ENCODE measurements around the gene CTH.
"Not testable (repeated sequence)": the region's sequence is repeated elsewhere in the genome, so short reads cannot be mapped to it uniquely, and the experiment has no call there.

CTH gene

DNA sequence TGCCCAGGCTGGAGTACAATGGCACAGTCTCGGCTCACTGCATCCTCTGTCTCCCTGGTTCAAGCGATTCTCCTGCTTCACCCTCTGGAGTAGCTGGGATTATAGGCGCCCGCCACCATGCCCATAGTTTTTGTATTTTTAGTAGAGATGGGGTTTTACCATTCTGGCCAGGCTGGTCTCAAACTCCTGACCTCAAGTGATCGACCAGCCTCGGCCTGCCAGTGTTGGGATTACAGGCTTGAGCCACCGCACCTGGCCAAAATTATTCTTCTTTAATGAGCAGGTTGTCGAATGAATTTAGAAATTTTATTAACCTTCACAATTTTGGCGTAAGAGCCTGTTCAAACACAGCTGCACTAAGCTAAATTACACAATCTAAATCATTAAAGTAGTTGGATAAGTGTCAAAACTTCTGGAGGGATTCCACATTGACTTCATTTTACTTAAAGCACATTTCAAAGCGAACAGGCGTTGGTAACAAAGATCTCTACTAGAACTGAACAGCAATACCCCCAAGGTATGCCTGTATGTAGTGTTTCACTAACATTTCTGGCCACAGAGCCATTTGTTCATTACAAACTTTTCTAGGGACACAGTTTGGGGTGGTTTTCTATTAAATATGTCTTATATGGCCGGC, 5.2 kb upstream of the CTH start:
- H3K36me3 ChIP-seq (ENCODE audit: insufficient read depth, low read length) = no peaks in the 10 kb centered on the region
- H3K27ac ChIP-seq (ENCODE audit: low read depth, low read length) = no peak overlapping the region
- H3K4me1 ChIP-seq (ENCODE audit: control insufficient read depth, insufficient read depth, low read length, unreplicated experiment) = peaks cover 7% of the 10 kb centered on the region
- no peaks in the 10 kb centered on the region for H3K79me2 ChIP-seq (ENCODE audit: control insufficient read depth, insufficient read depth, low read length, unreplicated experiment)
- no peak overlapping the region for H2AFZ ChIP-seq (ENCODE audit: low read length, unreplicated experiment)
- H3K27me3 ChIP-seq (ENCODE audit: insufficient read depth, low read length) = no peaks in the 10 kb centered on the region
- H3K4me3 ChIP-seq (ENCODE audit: low read depth, low read length) = no peak overlapping the region

DNA sequence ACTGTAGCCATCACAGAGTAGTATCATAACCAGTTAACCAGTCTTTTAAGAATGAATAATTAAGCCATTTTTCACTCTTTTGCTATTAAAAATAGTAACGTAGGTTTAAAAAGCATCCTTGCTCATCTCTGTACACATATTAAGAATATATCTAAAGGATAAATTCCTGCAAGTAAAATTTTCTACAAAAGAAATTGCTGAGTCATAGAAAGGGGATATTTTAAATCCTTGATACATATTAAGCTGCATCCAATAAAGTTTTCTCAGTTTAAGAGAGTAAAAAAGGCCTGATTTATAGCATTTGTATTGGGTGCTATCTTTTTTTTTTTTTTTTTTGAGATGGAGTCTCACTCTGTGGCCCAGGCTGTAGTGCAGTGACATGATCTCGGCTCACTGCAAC, 1.9 kb upstream of the CTH start:
- no peak overlapping the region for H2AFZ ChIP-seq (ENCODE audit: low read length, unreplicated experiment)
- no peak overlapping the region for H3K4me3 ChIP-seq (ENCODE audit: low read depth, low read length)
- no peak overlapping the region for H3K27ac ChIP-seq (ENCODE audit: low read depth, low read length)
- no peaks in the 10 kb centered on the region for H3K27me3 ChIP-seq (ENCODE audit: insufficient read depth, low read length)
- peaks cover 7% of the 10 kb centered on the region for H3K4me1 ChIP-seq (ENCODE audit: control insufficient read depth, insufficient read depth, low read length, unreplicated experiment)
- no peaks in the 10 kb centered on the region for H3K36me3 ChIP-seq (ENCODE audit: insufficient read depth, low read length)
- no peaks in the 10 kb centered on the region for H3K79me2 ChIP-seq (ENCODE audit: control insufficient read depth, insufficient read depth, low read length, unreplicated experiment)

DNA sequence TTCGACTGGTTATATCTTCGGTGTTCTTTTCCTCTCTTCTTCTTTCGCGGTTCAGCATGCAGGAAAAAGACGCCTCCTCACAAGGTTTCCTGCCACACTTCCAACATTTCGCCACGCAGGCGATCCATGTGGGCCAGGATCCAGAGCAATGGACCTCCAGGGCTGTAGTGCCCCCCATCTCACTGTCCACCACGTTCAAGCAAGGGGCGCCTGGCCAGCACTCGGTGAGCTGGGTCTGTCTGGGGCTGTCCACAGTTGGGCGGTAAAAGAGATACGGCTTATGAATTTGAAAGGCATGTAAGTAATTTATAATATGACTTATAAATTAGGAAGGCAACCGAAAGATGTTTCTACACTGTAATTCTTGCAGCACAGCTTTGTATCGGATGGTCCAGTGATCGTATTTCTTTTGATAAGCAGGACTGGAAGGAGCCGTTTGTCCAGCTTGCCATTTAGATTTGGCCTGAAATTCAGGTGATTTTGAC, 334 bp downstream of the CTH start:
- Histone ChIP-seq H3K27me3 (ENCODE audit: insufficient read depth, low read length) (no peaks in the 10 kb centered on the region), H3K4me1 (ENCODE audit: control insufficient read depth, insufficient read depth, low read length, unreplicated experiment) (peaks cover 4% of the 10 kb centered on the region), H3K36me3 (ENCODE audit: insufficient read depth, low read length) (no peaks in the 10 kb centered on the region), H3K79me2 (ENCODE audit: control insufficient read depth, insufficient read depth, low read length, unreplicated experiment) (no peaks in the 10 kb centered on the region), H2AFZ (ENCODE audit: low read length, unreplicated experiment) (peak overlapping the region; percentile 95), H3K27ac (ENCODE audit: low read depth, low read length) (peak overlapping the region; percentile 85), H3K4me3 (ENCODE audit: low read depth, low read length) (peak overlapping the region; percentile 99)

DNA sequence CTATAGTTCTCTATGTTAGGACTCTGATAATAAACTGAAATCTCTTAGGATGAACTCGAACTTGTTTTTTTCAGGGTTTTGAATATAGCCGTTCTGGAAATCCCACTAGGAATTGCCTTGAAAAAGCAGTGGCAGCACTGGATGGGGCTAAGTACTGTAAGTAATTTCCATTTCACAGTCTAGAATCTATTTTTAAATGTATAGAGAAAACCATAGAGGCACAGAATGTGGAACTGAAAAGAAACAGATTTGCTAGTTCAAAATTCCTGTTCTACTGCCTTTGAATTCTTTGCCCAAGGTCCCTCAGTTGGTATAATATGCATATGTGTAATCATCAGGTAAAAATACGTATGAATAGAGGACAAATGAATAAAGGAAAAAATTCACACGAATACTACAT, 4.8 kb downstream of the CTH start:
- H3K4me1 ChIP-seq (ENCODE audit: control insufficient read depth, insufficient read depth, low read length, unreplicated experiment) = no peaks in the 10 kb centered on the region
- H2AFZ ChIP-seq (ENCODE audit: low read length, unreplicated experiment) = no peak overlapping the region
- no peaks in the 10 kb centered on the region for H3K79me2 ChIP-seq (ENCODE audit: control insufficient read depth, insufficient read depth, low read length, unreplicated experiment)
- no peaks in the 10 kb centered on the region for H3K36me3 ChIP-seq (ENCODE audit: insufficient read depth, low read length)
- H3K27me3 ChIP-seq (ENCODE audit: insufficient read depth, low read length) = no peaks in the 10 kb centered on the region
- no peak overlapping the region for H3K4me3 ChIP-seq (ENCODE audit: low read depth, low read length)
- H3K27ac ChIP-seq (ENCODE audit: low read depth, low read length) = no peak overlapping the region

DNA sequence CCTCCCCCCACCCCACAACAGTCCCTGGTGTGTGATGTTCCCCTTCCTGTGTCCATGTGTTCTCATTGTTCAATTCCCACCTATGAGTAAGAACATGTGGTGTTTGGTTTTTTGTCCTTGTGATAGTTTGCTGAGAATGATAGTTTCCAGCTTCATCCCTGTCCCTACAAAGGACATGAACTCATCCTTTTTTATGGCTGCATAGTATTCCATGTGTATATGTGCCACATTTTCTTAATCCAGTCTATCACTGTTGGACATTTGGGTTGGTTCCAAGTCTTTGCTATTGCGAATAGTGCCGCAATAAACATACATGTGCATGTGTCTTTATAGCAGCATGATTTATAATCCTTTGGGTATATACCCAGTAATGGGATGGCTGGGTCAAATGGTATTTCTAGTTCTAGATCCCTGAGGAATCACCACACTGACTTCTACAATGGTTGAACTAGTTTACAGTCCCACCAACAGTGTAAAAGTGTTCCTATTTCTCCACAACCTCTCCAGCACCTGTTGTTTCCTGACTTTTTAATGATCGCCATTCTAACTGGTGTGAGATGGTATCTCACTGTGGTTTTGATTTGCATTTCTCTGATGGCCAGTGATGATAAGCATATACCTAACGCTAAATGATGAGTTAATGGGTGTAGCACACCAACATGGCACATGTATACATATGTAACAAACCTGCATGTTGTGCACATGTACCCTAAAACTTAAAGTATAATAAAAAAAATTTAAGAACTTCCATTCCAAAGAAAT, 8.1 kb downstream of the CTH start:
- not testable (repeated sequence) for H3K4me3 ChIP-seq (ENCODE audit: low read depth, low read length); H3K27me3 ChIP-seq (ENCODE audit: insufficient read depth, low read length); H3K36me3 ChIP-seq (ENCODE audit: insufficient read depth, low read length); H3K27ac ChIP-seq (ENCODE audit: low read depth, low read length); H3K4me1 ChIP-seq (ENCODE audit: control insufficient read depth, insufficient read depth, low read length, unreplicated experiment); H3K79me2 ChIP-seq (ENCODE audit: control insufficient read depth, insufficient read depth, low read length, unreplicated experiment); H2AFZ ChIP-seq (ENCODE audit: low read length, unreplicated experiment)

DNA sequence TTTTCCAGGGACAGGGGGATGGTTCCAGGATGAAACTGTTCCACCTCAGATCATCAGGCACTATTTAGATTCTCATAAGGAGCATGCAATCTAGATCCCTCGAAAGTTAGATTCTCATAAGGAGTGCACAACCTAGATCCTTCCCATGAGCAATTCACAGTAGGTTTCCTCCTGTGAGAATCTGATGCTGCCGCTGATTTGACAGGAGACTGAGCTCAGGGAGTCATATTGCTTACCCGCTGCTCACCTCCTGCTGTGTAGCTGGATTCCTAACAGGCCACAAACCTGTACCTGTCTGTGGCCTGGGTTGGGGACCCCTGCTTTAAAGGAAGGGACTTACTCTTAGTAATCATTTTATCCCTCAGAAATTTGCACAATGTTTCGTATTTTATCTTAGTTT, 9.3 kb downstream of the CTH start:
- Histone ChIP-seq H3K4me1 (ENCODE audit: control insufficient read depth, insufficient read depth, low read length, unreplicated experiment) (no peaks in the 10 kb centered on the region), H3K27me3 (ENCODE audit: insufficient read depth, low read length) (no peaks in the 10 kb centered on the region), H3K36me3 (ENCODE audit: insufficient read depth, low read length) (peaks cover 4% of the 10 kb centered on the region; the same call in 1 of the 2 replicates), H3K27ac (ENCODE audit: low read depth, low read length) (no peak overlapping the region), H3K4me3 (ENCODE audit: low read depth, low read length) (no peak overlapping the region), H3K79me2 (ENCODE audit: control insufficient read depth, insufficient read depth, low read length, unreplicated experiment) (no peaks in the 10 kb centered on the region), H2AFZ (ENCODE audit: low read length, unreplicated experiment) (no peak overlapping the region)

DNA sequence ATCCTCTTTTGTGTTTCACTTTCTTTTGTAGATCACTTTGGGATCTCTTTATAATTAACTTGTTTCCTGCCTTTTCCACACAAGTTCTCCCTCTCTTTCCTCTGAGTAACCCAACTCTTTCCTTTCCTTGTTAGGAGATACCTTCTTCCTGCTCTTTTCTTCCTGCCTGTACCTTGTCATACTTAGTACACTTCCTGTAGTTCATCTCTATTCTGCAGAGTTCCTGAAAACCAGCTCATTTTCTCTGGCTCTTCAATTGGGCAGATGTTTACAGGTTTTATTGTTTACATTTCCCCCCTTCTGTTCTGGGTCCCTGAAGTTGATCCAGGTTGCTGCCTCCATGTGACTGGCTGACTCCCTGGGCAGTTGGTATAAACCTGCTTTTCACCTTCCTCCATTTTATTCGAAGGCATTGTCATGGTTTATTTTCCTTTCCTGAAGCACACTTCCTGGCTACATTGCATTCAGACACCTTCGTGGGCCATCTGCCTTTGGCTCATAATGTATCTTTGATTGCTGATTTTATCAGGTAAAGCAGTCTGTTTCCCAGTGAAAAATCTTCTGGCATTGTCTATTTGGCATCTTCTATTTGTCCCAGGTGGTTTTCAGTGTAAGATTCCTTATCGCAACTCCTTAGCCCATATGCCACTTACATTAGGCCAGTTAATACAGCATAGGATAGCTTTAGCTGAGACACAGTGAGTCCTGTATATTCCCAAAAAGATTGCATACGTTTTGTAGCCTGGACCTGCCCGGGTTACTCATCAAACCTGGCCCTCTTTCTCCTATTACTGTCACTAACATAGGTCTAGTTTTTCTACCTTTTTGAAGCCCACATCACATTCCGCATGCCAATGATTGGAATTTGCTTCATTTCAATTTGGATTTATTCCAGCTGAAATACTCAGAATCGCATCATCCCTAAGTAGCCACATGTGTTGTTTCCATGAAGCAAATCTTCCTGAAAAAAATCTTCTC, 15.4 kb downstream of the CTH start:
- H3K36me3 ChIP-seq (ENCODE audit: insufficient read depth, low read length) = peaks cover 4% of the 10 kb centered on the region; the same call in 1 of the 2 replicates
- H3K4me3 ChIP-seq (ENCODE audit: low read depth, low read length) = no peak overlapping the region
- no peak overlapping the region for H2AFZ ChIP-seq (ENCODE audit: low read length, unreplicated experiment)
- H3K27ac ChIP-seq (ENCODE audit: low read depth, low read length) = no peak overlapping the region
- H3K4me1 ChIP-seq (ENCODE audit: control insufficient read depth, insufficient read depth, low read length, unreplicated experiment) = peaks cover 3% of the 10 kb centered on the region
- no peaks in the 10 kb centered on the region for H3K79me2 ChIP-seq (ENCODE audit: control insufficient read depth, insufficient read depth, low read length, unreplicated experiment)
- H3K27me3 ChIP-seq (ENCODE audit: insufficient read depth, low read length) = no peaks in the 10 kb centered on the region

DNA sequence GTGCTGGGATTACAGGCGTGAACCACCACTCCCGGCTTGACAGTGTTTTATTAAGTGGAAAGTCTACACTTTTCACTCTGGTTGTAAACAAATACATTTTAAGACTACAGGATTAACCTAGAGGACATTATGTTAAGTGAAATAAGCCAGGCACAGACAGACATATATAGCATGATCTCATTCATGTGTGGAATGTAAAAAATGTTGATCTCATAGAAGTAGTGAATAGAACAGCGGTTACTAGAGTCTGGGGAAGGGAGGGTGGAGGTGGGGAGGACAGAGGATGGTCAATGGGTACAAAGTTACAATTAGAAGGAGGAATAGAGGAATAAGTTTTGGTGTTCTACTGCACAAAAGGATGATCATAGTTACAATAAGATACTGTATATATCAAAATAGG, 16.9 kb downstream of the CTH start:
- H3K36me3 ChIP-seq (ENCODE audit: insufficient read depth, low read length) = peaks cover 4% of the 10 kb centered on the region; the same call in 1 of the 2 replicates
- H3K27me3 ChIP-seq (ENCODE audit: insufficient read depth, low read length) = no peaks in the 10 kb centered on the region
- peaks cover 3% of the 10 kb centered on the region for H3K4me1 ChIP-seq (ENCODE audit: control insufficient read depth, insufficient read depth, low read length, unreplicated experiment)
- no peaks in the 10 kb centered on the region for H3K79me2 ChIP-seq (ENCODE audit: control insufficient read depth, insufficient read depth, low read length, unreplicated experiment)
- H3K27ac ChIP-seq (ENCODE audit: low read depth, low read length) = no peak overlapping the region
- no peak overlapping the region for H3K4me3 ChIP-seq (ENCODE audit: low read depth, low read length)
- no peak overlapping the region for H2AFZ ChIP-seq (ENCODE audit: low read length, unreplicated experiment)

DNA sequence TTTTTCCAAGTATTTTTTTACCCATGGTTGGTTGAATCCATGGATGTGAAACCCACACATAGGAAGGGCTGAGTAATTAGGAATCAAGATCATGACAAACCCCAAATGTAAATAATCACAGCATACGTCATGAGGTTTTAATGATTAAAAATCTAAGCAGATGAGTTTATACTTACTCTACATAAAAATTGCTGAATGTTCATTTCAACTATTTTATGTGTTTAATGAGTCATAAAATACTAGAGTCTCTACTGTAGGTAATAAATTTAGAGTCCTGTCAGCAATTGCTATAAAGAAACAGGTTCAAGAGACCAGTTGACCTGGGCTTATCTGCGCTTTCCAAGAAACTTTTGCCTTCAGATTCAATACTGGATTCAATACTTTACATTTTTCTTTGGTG, 18.2 kb downstream of the CTH start:
- Histone ChIP-seq H2AFZ (ENCODE audit: low read length, unreplicated experiment) (no peak overlapping the region), H3K79me2 (ENCODE audit: control insufficient read depth, insufficient read depth, low read length, unreplicated experiment) (no peaks in the 10 kb centered on the region), H3K27me3 (ENCODE audit: insufficient read depth, low read length) (no peaks in the 10 kb centered on the region), H3K4me3 (ENCODE audit: low read depth, low read length) (no peak overlapping the region), H3K27ac (ENCODE audit: low read depth, low read length) (no peak overlapping the region), H3K36me3 (ENCODE audit: insufficient read depth, low read length) (0 out of 2 replicates have a peak, but pooled peaks cover under 1% of the 10 kb centered on the region), H3K4me1 (ENCODE audit: control insufficient read depth, insufficient read depth, low read length, unreplicated experiment) (peaks cover 3% of the 10 kb centered on the region)

DNA sequence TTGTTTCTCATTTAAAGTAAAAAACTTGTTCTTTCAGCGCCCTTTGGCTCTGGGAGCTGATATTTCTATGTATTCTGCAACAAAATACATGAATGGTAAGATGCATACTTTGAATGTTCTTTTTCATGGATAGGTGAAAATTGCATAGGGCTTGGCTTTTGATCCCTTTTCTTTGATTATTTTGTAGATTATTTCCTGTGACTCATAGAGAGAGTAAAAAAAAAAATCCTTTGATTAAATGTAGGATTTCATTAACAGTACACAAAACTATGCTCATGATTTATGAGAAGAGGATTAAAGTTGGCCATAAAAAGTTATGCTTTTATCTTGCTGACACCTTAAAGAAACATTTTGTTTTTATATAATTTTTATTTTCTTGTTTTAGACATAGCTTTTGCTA, 18.7 kb downstream of the CTH start:
- Histone ChIP-seq H3K79me2 (ENCODE audit: control insufficient read depth, insufficient read depth, low read length, unreplicated experiment) (no peaks in the 10 kb centered on the region), H3K4me3 (ENCODE audit: low read depth, low read length) (no peak overlapping the region), H3K27me3 (ENCODE audit: insufficient read depth, low read length) (no peaks in the 10 kb centered on the region), H3K36me3 (ENCODE audit: insufficient read depth, low read length) (no peaks in the 10 kb centered on the region), H2AFZ (ENCODE audit: low read length, unreplicated experiment) (no peak overlapping the region), H3K27ac (ENCODE audit: low read depth, low read length) (no peak overlapping the region), H3K4me1 (ENCODE audit: control insufficient read depth, insufficient read depth, low read length, unreplicated experiment) (peaks cover 3% of the 10 kb centered on the region)

Data from ACC112 (cell line).